ENCODE measurements around the gene SLC39A9.

- no peak for TF ChIP-seq EZH2phosphoT487 (IDR thresholded peaks at IDR 0.05; ENCODE audit: low read depth)
- TF ChIP-seq, protein P1, sequence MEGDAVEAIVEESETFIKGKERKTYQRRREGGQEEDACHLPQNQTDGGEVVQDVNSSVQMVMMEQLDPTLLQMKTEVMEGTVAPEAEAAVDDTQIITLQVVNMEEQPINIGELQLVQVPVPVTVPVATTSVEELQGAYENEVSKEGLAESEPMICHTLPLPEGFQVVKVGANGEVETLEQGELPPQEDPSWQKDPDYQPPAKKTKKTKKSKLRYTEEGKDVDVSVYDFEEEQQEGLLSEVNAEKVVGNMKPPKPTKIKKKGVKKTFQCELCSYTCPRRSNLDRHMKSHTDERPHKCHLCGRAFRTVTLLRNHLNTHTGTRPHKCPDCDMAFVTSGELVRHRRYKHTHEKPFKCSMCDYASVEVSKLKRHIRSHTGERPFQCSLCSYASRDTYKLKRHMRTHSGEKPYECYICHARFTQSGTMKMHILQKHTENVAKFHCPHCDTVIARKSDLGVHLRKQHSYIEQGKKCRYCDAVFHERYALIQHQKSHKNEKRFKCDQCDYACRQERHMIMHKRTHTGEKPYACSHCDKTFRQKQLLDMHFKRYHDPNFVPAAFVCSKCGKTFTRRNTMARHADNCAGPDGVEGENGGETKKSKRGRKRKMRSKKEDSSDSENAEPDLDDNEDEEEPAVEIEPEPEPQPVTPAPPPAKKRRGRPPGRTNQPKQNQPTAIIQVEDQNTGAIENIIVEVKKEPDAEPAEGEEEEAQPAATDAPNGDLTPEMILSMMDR (IDR thresholded peaks at IDR 0.05; ENCODE audit: low read depth, low read length), result no peak
Measured at GRCh38 chr14:69473260-69473659, 74.8 kb downstream of the SLC39A9 start.
